Prostate gland (tissue), 2 donors: ENCODE results near the gene BBS10. TPM values are rescaled to one million over a fixed set of nuclear protein-coding genes. Genes with fewer than 3 reads are reported as not detected.

Experiments used
- DNase-seq: peaks from one replicate; pipeline ENCODE4 v3.0.0-alpha.2; 2019; ENCODE audit warnings: low spot score
- H3K27ac ChIP-seq, 2 donors: fragments of 200-600 bp; sonication (generic); 2 replicates each; pipeline ENCODE4 v1.5.1; 2017 to 2019
- H3K27me3 ChIP-seq: fragments of 200-600 bp; sonication (generic); replicated peaks from 2 replicates; pipeline ENCODE4 v1.5.1; 2019; ENCODE audit not compliant: insufficient read depth
- H3K36me3 ChIP-seq, 2 donors: fragments of 200-600 bp; sonication (generic); 1 replicate in 1 of 2; 2 replicates in 1 of 2; pipeline versions ENCODE4 v1.5.1 to v1.8.1; 2017 to 2019
- H3K4me1 ChIP-seq: fragments of 200-600 bp; sonication (generic); replicated peaks from 2 replicates; pipeline ENCODE4 v1.5.1; 2019
- H3K4me3 ChIP-seq, 2 donors: fragments of 200-600 bp; sonication (generic); 2 replicates each; pipeline ENCODE4 v1.5.1; 2017 to 2019
- H3K9me3 ChIP-seq: fragments of 200-600 bp; sonication (generic); 2 replicates; pipeline ENCODE4 v1.5.1; 2017
- CTCF ChIP-seq, 4 experiments: fragments of 200-600 bp in 2 of 4; fragments of 450-650 bp in 2 of 4; sonication (generic) in 2 of 4; IDR thresholded peaks; 1 replicate in 3 of 4; 2 replicates in 1 of 4; pipeline ENCODE4 v1.5.1; 2016 to 2019; ENCODE audit warnings: antibody characterized with exemption in 4 of 4, mild to moderate bottlenecking in 2 of 4, moderate library complexity in 2 of 4
- POLR2A ChIP-seq: fragments of 450-650 bp; IDR thresholded peaks from one replicate; pipeline ENCODE4 v1.6.1; 2016; ENCODE audit warnings: antibody characterized with exemption, mild to moderate bottlenecking
- POLR2AphosphoS5 ChIP-seq: sonication (generic); formaldehyde crosslinking; IDR thresholded peaks from one replicate; pipeline ENCODE4 v1.6.1; 2017; ENCODE audit warnings: antibody characterized with exemption
- WGBS: methylation state at CpG from one replicate; pipeline ENCODE4 v1.1.5; 2018; 5-methylcytosine and 5-hydroxymethylcytosine counted together
- intact Hi-C: fragments of 100-400 bp; cut with DNase I; formaldehyde crosslinking; loops from one replicate; pipeline ENCODE4 v1.14.2; 2022
- total RNA-seq, 2 donors: library from RNA; depleted of rRNA; stranded (reverse); fragments of >200 nt; gene quantifications; one replicate each; pipeline ENCODE4 v1.1.0, GENCODE V29; 2016

BBS10 gene
- total RNA-seq, 2 donors from 2014 or later, result 11.6 to 11.9 TPM

- intact Hi-C loops, result no loop called here
- no peaks in the 10 kb centered on the region for H3K36me3 ChIP-seq
- H3K27ac ChIP-seq, result peak overlapping the region in 1 of 2 donors; percentile 11
- TF ChIP-seq POLR2A (no peak), POLR2AphosphoS5 (no peak), CTCF (IDR thresholded peaks at IDR 0.05) (no peak)
- no peak overlapping the region for H3K4me3 ChIP-seq
- H3K9me3 ChIP-seq, result no peaks in the 10 kb centered on the region
- 37% methylated on average over 7 of the region's 7 CpGs for WGBS
- no peak for DNase-seq
- no peaks in the 10 kb centered on the region for H3K27me3 ChIP-seq
- H3K4me1 ChIP-seq, result no peaks in the 10 kb centered on the region
These were observed 35.9 kb downstream of the BBS10 start for GRCh38 chr12:76312315-76312714.

- WGBS, result 57% methylated on average over 3 of the region's 3 CpGs
- Histone ChIP-seq H3K27me3 (no peaks in the 10 kb centered on the region), H3K4me1 (no peaks in the 10 kb centered on the region), H3K4me3 (no peak overlapping the region), H3K27ac (peak overlapping the region in 1 of 2 donors; percentile 11), H3K9me3 (no peaks in the 10 kb centered on the region), H3K36me3 (no peaks in the 10 kb centered on the region)
- DNase-seq, result no peak
- TF ChIP-seq CTCF (IDR thresholded peaks at IDR 0.05), result no peak
- intact Hi-C loops, result no loop called here
These were observed 36.4 kb downstream of the BBS10 start for GRCh38 chr12:76311796-76312195.

- H3K27ac ChIP-seq, result no peak overlapping the region
- no peaks in the 10 kb centered on the region for H3K27me3 ChIP-seq
- intact Hi-C loops, result no loop called here
- no peaks in the 10 kb centered on the region for H3K36me3 ChIP-seq
- H3K4me1 ChIP-seq, result no peaks in the 10 kb centered on the region
- H3K9me3 ChIP-seq, result no peaks in the 10 kb centered on the region
- DNase-seq, result no peak
- H3K4me3 ChIP-seq, result no peak overlapping the region
- TF ChIP-seq POLR2AphosphoS5 (no peak), POLR2A (no peak), CTCF (IDR thresholded peaks at IDR 0.05) (no peak)
These were observed 38.1 kb downstream of the BBS10 start for GRCh38 chr12:76310110-76310509.

GRCh38 chr12:76308866-76309265 lies 39.3 kb downstream of the BBS10 start:
- Histone ChIP-seq H3K27ac (no peak overlapping the region), H3K36me3 (no peaks in the 10 kb centered on the region), H3K4me3 (no peak overlapping the region), H3K9me3 (no peaks in the 10 kb centered on the region), H3K27me3 (no peaks in the 10 kb centered on the region), H3K4me1 (no peaks in the 10 kb centered on the region)
- WGBS, result 66% methylated on average over 3 of the region's 3 CpGs
- intact Hi-C loops, result no loop called here
- TF ChIP-seq POLR2A (no peak), POLR2AphosphoS5 (no peak), CTCF (IDR thresholded peaks at IDR 0.05) (no peak)
- DNase-seq, result no peak

- WGBS, result 93% methylated on average over 1 of the region's 1 CpG
- H3K9me3 ChIP-seq, result no peaks in the 10 kb centered on the region
- H3K27ac ChIP-seq, result no peak overlapping the region
- no peak for DNase-seq
- no peaks in the 10 kb centered on the region for H3K4me1 ChIP-seq
- H3K27me3 ChIP-seq, result no peaks in the 10 kb centered on the region
- H3K36me3 ChIP-seq, result no peaks in the 10 kb centered on the region
- TF ChIP-seq POLR2AphosphoS5, result no peak
- TF ChIP-seq CTCF (IDR thresholded peaks at IDR 0.05), result no peak
- TF ChIP-seq POLR2A, result no peak
- intact Hi-C loops, result no loop called here
- no peak overlapping the region for H3K4me3 ChIP-seq
These were observed 41.1 kb downstream of the BBS10 start for GRCh38 chr12:76307083-76307482.
